Stimulated activated CD4-positive, alpha-beta T cell treated with anti-CD3 and anti-CD28 coated beads, Interleukin-12 subunit alpha, Interleukin-12 subunit beta, amount 100 ng/mL, for 24 hours (primary cell): Measurements from ENCODE around the gene TRIM60.
"Not testable (repeated sequence)": the region's sequence is repeated elsewhere in the genome, so short reads cannot be mapped to it uniquely, and the experiment has no call there.

Experiments used
- DNase-seq, 2 experiments: peaks; one replicate each; pipeline ENCODE4 v3.0.0-alpha.2; 2020; ENCODE audit warnings: low read depth in 2 of 2

The TRIM60 gene

GRCh38 chr4:165031436-165032211, at the start of gene TRIM60:
TRIM60 (plus strand) TSS chr4:165031999; CDS start chr4:165040073, 8,074 bp downstream.
- DNase-seq = no peak

- DNase-seq = no peak
Measured at GRCh38 chr4:164989471-164989870, 42.3 kb upstream of the TRIM60 start.

GRCh38 chr4:164990786-164991185, 41.0 kb upstream of the TRIM60 start:
- DNase-seq = not testable (repeated sequence)

DNA sequence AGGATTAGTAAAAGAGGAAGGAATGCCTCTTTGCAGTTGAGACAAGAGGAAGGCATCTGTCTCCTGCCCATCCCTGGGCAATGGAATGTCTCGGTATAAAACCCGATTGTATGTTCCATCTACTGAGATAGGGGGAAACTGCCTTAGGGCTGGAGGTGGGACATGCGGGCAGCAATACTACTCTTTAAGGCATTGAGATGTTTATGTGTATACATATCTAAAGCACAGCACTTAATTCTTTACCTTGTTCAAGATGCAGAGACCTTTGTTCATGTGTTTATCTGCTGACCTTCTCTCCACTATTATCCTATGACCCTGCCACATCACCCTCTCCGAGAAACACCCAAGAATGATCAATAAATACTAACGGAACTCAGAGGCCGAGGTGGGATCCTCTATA, 35.7 kb upstream of the TRIM60 start:
- DNase-seq = not testable (repeated sequence)

GRCh38 chr4:164997324-164997723, 34.5 kb upstream of the TRIM60 start:
- DNase-seq = no peak

DNA sequence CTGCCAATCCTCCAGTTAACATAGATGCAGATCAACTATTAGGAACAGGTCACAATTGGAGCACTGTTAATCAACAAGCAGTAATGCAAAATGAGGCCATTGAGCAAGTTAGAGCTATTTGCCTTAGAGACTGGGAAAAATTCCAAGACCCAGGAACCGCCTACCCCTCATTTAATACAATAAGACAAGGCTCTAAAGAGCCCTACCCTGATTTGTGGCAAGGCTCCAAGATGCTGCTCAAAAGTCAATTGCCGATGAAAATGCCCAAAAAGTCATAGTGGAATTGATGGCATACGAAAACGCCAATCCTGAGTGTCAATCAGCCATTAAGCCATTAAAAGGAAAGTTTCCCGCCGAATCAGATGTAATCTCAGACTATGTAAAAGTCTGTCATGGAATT, 33.9 kb upstream of the TRIM60 start:
- no peak for DNase-seq

DNA sequence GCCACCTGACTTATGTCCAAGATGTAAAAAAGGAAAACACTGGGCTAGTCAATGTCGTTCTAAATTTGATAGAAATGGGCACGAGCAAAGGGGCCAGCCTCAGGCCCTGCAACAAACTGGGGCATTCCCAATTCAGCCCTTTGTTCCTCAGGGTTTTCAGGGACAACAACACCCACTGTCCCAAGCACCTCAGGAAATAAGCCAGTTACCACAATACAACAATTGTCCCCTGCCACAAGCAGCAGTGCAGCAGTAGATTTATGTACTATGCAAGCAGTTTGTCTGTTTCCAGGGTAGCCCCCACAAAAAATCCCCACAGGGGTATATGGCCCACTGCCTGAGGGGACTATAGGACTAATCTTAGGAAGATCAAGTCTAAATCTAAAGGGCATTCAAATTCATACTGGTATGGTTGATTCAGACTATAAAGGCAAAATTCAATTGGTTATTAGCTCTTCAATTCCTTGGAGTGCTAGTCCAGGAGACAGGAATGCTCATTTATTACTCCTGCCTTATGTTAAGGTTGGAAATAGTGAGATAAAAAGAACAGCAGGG, 33.2 kb upstream of the TRIM60 start:
- DNase-seq = not testable (repeated sequence)

GRCh38 chr4:165001957-165002356, 29.8 kb upstream of the TRIM60 start:
- not testable (repeated sequence) for DNase-seq

GRCh38 chr4:165005352-165005925, 26.4 kb upstream of the TRIM60 start:
- DNase-seq = no peak

DNA sequence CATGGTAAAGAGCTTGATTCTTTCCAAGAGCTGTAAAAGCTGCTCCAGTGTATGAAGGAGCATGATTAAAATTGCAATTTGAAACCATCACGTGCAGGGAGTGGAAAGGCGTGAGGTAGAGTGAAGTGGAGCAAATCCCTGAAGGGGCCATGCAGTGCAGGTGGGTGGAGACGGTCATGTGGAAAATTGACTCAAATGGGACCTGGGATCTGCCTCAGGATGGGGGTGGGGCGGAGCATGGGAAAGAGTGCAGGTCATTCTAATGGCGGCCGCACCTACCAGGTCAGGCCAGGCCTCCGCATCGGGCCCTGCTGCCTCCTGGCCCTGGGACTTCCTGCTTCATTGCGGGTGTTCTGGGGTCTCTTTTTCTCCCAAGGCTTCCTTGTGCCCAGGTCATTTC, 25.3 kb upstream of the TRIM60 start:
- no peak for DNase-seq

DNA sequence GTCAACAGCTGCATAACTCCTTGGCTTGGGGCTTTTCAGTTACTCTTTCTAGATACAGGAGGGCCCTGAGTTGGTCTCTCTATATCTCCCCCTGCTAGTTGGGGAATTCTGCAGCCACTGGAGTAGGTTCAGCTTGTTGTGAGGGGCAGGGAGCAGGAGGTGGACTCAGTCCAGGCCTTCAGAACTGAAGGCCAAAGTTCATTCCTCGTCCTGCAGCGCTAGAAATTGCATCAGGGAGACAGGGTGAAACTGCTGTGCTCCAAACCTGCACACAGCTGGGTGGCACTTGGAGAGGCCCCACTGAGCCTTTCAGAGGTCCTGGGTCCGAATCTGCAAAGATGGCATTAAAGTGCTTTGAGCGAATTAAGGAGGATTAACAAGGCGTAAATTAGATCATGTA, 24.9 kb upstream of the TRIM60 start:
- no peak for DNase-seq

DNA sequence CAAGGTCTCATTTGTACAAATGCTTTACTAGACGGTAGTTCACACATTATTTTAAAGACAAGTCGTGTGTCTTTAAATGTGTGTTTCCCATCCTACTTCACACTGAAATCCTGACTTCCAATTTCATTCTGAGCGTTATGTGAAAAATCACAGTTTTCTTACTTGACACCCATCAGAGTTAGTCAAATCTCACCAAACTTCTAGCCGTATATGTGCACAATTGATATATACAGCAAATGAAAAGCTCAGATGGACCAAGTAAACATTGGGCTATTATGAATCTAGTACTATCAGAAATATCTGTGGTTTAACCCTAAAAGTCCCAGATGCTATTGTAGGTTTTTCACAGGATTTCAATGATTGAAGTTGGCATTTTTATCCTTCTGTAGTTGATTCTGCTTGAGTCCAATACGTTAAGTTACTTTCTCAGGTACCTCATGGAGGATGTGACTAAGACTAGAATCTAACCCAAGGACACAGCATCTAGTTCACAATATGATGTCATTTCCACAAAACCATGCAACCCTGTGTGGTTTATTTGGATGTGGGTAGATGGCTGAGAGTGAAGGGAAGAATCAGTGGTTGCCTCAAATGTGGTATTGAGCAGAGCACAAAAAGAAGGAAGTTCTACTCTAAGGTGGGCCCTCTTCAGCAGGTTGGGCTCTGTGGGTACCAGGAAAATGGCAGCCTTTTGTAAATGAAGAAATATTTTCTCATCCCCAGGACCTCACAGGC, 22.1 kb upstream of the TRIM60 start:
- DNase-seq = no peak

DNA sequence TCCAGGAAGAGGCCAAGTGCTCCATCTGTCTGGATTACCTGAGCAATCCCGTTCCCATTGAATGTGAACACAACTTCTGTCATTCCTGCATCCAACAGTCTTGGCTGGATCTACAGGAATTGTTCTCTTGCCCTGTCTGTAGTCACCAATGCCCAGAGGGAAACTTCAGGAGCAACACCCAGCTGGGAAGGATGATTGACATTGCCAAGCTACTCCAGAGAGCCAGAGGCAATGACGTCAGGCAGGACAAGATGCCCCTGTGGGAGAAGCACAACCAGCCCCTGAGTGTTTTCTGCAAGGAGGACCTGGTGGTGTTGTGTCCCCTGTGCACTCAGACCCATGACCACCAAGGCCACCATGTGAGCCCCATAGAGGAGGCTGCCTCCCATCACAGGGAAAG, 21.3 kb upstream of the TRIM60 start:
- no peak for DNase-seq

GRCh38 chr4:165010991-165011390, 20.8 kb upstream of the TRIM60 start:
- DNase-seq = no peak

GRCh38 chr4:165011403-165011802, 20.4 kb upstream of the TRIM60 start:
- DNase-seq = no peak

DNA sequence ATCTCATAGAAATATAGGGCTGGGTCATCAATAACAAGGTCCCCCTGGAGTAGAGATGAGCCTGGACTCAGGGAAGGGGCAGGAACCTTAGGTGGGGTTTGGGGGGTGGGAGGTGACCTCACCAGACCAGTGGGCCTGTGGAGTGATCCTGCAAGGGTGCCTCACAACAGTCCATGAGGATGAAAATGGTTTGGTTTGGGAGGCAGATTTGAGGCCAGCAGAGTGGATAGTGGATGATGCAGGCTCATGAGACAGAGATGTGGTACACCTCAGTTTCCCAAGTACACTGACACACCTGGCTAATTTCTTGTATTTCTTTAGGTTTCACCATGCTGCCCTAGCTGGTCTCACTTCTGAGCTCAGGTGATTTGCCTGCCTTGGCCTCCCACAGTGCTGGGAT, 18.1 kb upstream of the TRIM60 start:
- no peak for DNase-seq

GRCh38 chr4:165016971-165017370, 14.8 kb upstream of the TRIM60 start:
- DNase-seq = no peak

GRCh38 chr4:165019995-165020394, 11.8 kb upstream of the TRIM60 start:
- not testable (repeated sequence) for DNase-seq

GRCh38 chr4:165025782-165026181, 6.0 kb upstream of the TRIM60 start:
- not testable (repeated sequence) for DNase-seq

DNA sequence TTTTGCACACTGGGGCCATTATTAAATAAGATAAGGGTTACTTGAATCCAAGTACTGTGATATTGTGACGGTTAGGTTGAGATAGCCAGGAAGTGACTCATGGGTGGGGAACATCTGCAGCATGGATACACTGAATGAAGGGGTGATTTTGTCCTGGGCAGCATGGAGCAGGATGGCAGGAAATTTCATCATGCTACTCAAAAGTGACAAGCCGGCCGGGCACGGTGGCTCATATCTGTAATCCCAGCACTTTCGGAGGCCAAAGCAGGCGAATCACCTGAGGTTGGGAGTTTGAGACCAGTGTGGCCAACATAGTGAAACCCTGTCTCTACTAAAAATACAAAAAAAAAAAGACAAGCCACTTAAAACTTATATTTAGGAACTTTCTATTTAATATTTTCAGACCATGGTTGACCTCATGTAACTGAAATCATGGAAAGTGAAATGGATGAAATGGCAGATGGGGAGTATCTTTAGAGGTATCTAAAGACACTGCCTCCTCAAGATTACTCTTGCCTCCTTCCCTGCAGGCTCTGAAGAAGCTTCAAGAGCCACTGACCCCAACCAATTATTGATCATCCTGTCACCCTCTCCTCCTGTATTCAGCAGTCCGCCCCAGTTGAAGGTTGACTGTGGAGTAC, 3.9 kb upstream of the TRIM60 start:
- DNase-seq = no peak

GRCh38 chr4:165048170-165048569, 16.4 kb downstream of the TRIM60 start:
- no peak for DNase-seq

- no peak for DNase-seq
Measured at GRCh38 chr4:165052627-165053026, 20.8 kb downstream of the TRIM60 start.
